Middle frontal gyrus (tissue), 1 donor: ENCODE results near the gene FBXO41.

Experiments used
- DNase-seq: peaks from one replicate; pipeline ENCODE4 v3.0.0-alpha.2; 2015; ENCODE audit warnings: low spot score; ENCODE audit errors: extremely low spot score

Gene FBXO41

DNA sequence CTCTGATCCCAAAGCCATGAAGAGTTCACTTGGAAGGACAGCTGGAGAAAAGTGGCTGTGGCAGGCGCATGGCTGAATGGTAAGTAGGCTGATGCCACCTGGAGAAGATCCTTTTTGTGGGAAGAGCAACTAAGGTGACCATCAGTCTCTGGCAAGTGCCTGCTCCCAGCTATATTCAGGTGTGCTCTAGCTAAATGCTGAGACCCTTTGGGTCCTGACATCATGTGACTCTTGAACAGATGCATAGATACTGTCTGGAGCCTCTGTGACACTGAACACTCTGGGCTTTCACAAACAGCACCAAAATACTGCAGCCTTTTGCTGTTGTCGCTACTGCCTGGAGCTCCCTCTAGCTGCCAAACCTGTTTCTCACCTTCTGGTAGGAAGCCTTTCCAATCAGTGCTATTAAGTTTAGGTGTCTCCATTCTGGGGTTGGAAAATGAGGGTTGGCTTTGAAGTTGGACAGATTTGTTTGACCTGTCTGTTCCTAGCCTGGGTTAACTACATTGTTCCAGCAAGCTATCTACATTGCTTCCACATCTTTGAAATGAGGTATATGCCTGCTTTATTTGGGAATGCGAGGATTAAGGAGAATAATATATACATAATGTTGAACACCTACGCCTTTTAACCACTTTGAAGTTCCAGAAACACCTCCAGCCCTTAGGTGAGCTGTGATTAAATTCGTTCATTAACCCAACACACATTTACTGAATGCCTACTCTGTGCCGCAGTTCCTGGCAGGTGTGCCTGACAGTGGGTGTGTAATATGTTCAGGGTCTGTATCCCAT is 6.0 kb upstream of the FBXO41 start:
- peak; percentile 38 for DNase-seq

DNA sequence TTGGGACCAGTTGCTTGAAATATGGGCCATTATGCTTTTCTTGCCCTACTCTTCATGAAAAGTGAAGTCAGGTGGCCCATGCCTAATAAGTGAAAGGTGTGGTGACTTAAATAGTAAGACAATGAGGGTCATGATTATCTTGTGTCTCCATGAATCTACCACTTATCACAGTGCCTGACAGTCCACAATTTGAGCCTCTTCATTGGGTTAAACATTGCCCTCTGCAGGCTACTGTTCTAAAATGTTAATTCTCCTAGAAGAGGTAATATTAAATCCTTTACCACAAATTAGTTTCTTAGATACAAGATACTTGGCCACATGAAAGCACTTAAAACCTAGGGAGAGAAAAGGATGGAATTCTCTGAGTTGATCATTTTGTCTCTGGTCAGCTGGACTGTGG is 5.0 kb upstream of the FBXO41 start:
- no peak for DNase-seq

DNA sequence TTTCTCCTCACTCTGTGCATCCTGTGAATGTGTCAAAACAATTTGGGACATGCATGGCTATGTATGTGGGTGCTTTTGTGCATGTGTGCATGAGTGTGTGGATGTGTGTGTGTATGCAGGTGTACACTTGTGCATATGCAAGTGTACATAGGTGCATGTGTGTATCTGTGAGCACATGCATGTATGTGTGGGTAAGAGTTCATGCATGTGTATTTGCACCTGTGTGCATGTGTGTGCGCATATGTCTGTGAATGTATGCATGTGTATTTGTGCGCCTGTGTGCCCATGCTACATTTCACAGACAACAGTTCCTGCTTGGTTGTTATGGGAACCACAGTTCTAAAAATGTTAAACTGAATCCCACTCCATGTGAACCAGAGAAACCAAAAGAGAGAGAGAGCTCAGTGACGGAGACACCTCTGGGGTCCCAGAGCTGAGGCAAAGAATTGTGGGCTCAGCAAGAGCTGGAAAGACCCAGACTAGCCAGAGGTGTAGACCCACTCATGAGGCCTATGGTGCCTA is 1.9 kb upstream of the FBXO41 start:
- DNase-seq, result no peak

DNA sequence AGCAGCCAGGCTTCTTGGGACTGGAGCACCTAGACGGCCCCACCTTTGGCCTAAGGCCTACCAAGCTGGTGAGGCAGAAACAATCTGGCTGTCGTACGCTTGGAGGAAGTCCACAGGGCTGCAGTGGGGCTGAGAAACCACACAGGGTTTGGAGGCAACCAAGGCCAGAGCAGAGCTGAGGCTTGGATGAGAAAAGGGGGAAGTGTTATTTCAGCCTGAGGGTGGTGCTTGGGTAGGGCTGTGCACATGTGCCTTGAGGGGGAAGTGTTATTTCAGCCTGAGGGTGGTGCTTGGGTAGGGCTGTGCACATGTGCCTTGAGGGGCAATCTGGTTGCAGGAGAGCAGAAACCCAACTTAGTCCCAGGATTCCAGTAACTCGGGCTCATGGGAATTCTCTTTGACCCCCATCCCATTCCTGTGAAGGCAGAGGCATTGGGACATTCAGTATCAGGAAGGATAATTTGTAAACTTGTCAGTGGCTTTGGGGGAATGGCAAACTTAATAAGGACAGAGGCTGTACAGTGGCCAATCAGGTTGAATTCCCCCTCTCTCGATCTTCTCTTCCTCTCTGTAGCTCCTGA is 971 bp upstream of the FBXO41 start:
- no peak for DNase-seq

DNA sequence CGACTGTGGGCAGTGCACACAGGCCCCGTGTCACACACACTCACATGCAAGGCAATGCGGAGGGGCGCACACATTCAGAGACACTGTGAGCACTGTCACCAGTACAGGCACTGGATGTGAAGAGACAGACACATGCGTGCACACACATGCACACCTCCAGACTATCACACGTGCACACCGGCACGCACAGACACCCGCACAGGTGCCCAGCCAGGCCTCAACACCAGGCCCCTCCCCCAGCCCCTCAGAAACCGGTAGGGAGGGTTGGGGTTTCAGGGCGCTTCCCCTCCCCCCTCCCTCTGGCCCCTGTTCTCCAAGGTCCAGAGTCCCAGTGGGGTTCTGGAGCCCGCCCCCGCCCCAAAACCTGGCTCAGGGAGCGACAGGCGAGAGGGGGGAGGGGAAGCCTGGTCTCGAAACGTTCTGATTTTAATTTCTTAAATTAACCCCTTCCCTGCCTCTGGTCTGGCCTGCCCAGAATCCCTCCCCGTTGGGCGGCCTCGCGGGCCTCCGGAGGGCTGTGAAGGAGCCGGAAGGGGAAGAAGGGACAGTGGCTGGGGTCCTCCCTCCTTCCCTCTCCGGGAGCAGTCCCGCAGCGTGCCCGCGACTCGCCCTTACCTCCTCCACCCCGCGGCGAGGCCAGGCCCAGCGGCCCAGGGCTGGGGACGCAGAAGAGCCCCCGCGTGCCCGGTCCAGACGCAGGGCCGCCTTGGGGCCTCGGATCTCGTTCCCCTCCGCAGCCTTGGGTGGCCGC is 558 bp downstream of the FBXO41 start:
- DNase-seq, result no peak

DNA sequence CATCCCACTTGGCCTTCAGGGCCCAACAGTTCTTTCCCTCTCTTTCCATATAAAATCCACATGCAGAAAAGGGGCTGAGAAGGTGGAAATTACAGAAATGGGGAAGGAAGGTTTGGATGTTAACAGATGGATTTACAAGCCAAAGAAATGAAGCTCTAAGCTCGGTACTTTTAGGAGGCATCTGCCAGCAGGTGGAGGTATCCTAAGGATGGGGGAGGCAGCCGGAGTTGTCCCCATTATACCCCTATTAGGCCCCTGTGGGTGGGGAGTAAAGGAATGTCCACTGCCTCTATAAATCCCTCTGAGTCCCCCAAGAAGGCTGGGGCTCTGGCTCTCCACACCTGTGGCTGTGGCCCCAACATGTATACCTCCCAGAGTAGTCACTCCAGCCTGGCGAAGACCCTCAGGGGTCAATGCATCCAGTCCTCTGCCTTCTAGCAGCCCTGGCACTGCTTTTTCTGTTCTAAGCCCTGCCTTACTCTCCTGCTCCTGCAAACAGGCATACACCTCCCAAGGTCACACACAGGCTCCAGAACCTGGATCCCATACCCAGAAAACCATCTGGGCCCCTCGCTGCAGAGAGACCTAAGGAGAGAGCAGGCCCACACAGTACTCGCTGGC is 1.2 kb downstream of the FBXO41 start:
- no peak for DNase-seq

DNA sequence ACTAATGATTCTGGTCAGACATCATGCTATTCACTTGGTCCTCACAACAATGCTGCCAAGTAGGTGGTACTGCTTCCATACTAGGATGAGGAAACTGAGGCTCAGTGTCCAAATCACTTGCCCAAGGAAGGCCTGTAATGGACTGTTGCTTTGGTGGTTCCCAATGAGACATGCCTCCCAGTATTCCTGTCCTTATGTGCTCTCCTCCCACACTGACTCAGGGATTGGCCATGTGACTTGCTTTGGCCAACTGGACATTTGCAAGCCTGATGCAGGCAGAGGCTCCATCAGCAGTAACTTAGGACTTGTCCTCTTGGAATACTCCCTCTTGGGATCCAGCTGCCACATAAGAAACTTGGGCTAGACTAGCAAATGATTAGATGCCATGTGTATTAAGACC is 3.0 kb downstream of the FBXO41 start:
- DNase-seq, result no peak

DNA sequence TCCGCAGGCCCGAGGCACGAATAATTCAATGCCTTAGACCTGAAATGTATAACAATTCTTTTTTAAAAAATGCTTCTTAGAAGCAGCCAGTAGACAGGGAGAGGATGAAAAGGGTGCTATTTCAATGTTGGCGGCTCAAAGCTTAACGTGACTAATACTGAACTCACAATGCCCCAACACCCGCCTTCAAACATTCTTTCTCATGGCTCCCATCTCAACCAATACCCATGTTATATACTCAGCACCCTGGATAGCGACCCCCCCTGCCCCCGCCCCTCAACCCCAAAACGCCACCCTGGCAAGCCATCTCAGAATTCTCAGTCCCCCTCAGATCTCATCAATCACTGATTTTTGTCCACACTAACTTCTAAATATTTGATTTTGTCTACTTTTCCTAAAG is 4.4 kb downstream of the FBXO41 start:
- DNase-seq, result no peak

DNA sequence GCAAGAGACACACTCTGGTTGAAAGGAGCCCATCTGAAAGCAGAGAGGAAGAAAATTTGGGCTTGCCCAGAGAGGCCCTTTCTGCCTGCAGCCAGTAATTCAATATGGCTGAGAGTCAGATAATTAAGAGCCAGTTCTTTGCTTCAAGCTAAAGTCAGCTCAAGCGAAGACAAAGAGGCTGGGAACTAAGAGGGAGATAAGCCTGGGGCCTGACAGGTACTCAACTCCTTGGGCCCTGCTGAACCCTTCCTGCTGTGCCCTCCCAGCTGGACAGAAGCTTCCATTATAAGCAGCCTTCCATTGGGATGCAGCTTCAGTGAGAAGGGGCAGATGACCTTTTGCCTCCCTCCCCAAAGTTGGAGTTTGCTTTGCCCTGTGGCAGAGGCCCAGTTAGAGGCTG is 12.0 kb downstream of the FBXO41 start:
- DNase-seq, result no peak

DNA sequence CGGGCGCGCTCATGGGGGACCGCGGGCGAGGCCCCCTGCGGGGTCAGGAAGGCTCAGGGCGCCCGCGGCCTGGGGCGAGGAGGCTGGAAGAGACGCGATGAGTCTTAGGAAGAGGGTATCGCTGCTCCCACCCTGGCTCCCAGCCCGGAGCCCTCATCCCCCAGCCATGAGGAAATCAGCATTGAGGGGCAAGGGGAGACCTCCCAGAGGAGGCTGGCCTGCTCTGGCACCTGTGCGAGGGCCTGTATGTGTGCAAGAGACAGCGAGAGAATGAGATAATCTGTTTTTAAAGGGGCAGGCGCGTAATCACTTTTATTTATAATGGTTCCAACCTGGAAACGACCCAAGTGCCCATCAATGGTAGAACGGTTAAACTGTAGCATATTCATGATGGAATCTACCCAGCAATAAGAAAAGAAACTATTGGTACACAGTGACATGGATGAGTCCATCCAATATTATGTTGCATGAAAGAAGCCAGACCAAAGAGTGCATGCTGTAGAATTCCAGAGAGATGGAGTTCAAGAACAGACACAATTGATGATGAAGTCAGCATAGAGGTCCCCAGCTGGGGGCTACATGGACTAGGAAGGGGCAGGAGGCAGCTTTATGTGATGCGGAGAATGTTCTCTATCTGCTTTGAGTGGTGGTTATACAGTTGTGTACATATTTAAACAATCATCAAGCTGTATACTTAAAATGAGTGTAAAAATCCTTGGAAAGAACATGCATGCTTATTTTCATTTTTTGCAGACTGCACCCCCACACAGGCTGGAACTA is 14.4 kb downstream of the FBXO41 start:
- DNase-seq, result no peak

DNA sequence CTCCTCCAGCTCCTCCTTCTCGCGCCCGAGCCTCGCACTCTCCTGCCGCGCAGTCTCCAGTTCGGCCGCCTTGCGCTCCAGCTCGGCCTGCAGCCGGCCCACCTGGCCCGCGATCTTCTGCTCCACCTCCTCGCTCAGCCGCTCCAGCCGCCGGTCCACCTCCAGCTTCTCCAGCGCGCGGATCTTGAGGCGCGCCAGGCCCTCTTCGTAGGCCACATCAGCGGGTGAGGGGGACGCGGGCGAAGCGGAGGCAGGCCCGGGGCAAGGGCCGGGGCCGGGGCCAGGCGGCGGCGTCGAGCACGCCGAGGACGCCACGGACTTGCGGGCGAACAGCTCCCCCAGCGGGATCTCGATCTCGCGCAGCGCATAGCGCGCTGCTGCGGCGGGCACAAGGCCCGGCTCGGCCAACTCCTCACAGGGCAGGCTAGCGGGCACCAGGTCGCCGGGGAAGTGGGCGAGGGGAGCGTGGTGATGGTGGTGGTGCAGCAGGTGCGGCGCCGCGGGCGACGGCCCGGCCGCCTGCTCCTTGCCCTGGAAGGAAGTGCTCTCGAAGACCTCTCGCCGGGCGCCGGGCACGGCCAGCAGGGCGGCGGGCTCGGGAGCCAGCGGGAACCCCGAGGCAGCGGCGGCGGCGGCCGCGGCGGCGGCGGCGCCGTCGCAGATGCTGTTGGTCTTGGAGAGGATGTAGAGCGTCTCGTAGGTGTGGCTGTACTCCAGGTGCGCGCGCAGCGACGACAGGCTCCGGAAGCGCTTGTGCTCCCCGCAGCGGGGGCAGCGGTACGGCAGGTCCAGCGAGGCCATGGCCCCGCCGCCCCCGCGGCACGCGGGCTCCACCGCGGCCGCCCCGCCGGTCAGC is 15.2 kb downstream of the FBXO41 start:
- no peak for DNase-seq

DNA sequence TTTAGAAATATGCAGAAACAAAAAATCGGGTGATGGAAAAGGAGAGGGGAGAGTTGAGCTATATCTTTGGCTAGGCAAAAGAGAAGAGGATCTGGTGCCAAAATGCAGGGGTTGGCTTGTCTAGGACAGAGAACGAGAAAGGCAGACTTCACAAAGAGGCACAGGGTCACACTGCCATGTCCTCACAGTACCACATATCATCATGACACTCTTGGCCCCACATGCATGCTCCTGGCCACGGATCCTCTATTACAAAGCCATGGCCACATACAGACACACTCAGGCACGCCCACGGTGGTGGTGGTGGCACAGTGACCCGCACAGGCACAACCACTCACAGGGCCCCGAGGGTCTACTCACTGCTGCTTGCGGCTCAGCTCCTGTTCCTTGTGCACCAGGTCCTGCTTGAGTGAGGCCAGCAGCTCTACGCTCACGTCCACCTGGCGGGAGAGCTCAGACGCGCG is 15.9 kb downstream of the FBXO41 start:
- no peak for DNase-seq

DNA sequence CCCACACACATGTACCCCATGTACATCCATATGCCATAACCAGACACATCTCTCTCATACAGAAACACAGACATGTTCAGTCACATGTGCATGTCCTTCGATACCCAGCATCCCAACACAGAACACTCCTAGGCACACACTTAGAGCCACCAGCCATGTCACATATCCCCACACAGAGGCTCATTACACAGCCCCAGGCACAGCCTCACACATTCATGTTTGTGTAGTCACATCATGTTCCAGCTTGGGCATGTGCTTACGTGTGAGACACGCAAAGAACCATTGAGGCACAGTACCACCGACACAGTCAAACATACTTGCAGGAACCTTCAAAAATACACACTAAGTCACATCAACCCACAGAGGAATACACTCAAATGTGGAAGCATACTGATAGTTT is 17.3 kb downstream of the FBXO41 start:
- DNase-seq, result no peak

DNA sequence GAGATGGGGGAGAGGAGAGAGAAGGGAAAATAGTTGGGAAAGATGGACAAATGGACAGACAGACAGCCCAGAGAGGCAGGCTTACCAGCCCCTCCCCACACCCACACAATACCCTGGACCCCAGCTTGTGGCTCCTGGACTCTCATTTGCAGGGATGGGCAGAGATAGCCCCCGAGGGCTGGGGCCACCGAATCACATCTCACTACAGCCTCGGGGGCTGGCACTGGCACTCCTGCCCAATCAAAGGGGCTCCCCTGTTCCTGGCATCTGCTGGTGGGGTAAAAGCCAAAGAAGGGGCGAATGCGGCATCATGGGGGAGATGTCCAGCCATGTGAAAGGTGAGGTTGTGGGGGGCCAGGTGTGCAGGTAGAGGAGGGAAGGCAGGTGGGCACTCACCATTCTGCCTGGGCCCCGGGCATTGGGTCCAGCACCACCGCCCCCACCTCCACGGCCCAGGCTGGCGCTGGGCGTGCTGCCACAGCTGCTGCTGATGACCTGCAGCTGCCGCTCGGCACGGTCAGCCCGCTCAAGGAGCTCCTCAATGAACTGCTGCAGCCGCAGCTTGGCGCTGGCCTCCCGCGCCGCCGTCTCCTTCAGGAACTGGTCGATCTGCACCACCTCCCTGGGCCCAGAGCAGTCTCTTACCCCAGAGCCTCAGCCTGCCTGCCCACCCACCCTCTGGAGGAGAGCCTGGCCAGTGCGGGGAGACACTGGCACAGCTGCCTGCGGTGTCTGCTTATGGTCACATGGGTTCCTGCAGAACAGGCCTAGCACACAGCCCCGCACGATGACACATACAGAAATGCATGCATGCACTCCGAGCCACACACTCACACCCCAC is 18.0 kb downstream of the FBXO41 start:
- peak; percentile 24 for DNase-seq

DNA sequence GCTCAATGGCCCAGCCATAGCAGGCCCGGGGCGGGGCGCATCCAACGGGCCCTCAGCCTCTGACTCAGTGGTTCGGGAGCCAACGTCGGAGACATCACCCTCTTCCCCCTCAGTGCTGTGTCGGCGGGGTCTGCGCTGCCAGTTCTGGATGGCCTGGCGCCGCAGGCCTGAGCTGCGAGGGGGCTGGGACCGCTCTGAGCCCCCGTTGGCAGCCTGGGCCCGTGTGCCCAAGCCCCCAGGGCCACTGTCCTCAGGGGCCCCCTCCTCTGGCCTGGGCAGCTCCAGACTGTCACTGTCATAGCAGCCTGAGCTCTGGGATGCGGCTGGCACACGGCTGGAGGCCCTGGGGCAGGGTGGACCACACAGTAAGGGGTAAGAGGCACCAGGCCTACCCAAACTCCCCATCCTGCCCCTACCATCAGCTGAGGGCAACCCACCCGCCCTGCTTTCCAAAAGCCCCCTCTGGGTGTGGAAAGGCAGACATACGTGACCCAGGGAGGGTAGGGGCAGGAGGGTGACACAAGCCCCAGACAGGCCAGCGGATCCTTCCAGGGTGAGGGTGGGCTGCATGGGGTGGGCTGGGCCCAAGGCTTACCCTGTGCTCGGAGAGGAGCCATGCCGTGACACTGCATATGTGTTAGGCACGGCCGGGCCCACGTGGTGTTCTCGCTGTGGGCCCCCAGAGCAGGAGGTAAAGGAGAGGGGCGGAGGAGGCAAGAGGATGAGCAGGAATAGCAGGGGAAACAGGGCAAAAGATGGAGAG is 18.8 kb downstream of the FBXO41 start:
- DNase-seq, result no peak

DNA sequence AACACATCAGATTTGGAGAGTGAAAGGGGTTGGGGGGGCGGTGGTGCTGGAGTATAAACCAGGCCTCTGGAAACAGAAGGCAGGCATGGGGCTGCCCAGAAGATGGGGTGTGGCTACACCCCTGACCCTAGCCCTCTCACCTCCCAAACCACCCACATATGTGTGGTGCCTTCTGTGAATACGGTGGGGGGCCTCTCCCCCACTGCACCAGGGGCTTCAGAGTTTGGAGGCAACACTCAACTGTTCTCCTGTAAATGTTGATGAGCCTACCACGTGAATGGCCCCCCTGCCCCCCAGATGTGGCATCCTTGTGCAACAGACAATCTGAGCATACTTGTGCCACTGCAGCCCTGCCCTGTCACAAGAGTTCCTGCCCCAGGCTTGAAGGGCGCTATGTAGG is 19.5 kb downstream of the FBXO41 start:
- DNase-seq, result no peak

DNA sequence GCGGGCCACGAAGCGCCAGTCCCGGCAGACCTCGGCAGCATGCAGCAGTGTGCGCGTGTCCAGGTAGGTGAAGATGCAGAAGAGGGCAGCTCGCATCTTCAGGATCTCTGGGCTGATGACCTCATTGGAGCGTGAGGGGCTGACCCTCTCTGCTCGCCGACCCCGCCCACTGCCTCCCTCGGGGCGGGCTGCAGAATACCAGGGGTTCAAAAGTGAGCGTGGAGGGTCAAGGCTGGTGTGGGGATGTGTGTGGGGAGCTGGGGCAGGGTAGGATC is 20.0 kb downstream of the FBXO41 start:
- DNase-seq, result no peak

DNA sequence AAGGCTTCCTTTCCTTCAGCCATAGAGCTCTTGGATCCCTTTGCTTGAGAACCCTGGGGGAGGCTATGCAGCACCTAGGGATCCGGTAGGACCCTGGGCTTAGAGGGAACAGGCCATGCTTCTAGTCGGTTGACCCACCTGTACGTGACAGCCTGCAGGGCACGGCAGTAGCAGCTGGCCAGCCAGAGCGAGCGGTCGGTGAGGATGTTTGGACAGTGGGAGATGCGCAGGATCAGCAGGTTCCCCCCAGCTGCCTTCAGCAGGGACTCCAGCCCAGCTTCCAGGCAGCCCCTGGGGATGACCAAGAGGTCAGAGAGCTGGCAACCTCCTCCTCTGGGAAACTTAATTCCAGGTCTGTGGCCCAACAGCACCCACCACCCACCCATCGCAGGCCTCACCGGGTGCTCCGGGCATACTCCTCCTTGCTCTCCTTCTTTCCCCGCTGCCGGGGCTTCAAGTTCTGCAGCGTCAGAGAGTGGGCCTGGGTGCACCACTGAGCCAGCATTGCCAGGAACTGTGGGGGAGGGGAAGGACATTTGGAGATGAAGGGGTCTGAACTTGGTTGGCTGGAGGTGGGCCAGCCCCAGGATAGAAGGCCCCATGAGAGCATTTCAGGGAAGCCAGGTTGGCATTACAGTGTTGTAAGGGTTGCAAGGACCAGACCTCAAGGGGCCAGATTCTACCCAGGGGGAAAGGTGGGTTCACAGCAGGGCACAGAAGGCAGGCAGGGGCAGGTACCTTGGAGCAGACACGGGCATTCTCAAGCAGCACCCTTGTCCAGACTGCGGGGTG is 20.5 kb downstream of the FBXO41 start:
- DNase-seq, result no peak
